OCI-LY1 (cell line): ENCODE data around the gene LRRC45.

Experiments
- CTCF ChIP-seq: fragments of 200-600 bp; sonication (generic), shearing (Covaris generic); IDR thresholded peaks from 2 replicates; pipeline ENCODE4 v1.5.1; 2017; ENCODE audit warnings: mild to moderate bottlenecking, antibody characterized with exemption, low read length, moderate library complexity, mixed read lengths
- EZH2 ChIP-seq: fragments of 200-600 bp; sonication (generic), shearing (Covaris generic); IDR thresholded peaks from 2 replicates; pipeline ENCODE4 v1.8.0; 2017; ENCODE audit warnings: borderline replicate concordance, mixed run types, mild to moderate bottlenecking, antibody characterized with exemption, low read length, moderate library complexity, mixed read lengths

- TF ChIP-seq CTCF (no peak), EZH2 (no peak)
Measured at GRCh38 chr17:82054351-82055022, 31.4 kb downstream of the LRRC45 start.
